H7 (cell line): ENCODE data around the gene BAIAP2L2. TPM values are rescaled to one million over a fixed set of nuclear protein-coding genes. Genes with fewer than 3 reads are reported as not detected.
A peak's percentile ranks its signal among the peaks of the same experiment; 100 is the strongest.

Experiments
- DNase-seq: peaks from one replicate; pipeline ENCODE4 v3.0.0; 2012
- H3K27me3 ChIP-seq: 2 replicates; pipeline ENCODE4 v1.6.0; 2011; ENCODE audit warnings: mild to moderate bottlenecking, low read length; ENCODE audit not compliant: control insufficient read depth, insufficient read depth
- H3K36me3 ChIP-seq: replicated peaks from 2 replicates; pipeline ENCODE4 v1.5.1; 2011; ENCODE audit warnings: low read length; ENCODE audit not compliant: control insufficient read depth, insufficient read depth
- H3K4me3 ChIP-seq: 2 replicates; pipeline ENCODE4 v1.5.1; 2011; ENCODE audit warnings: low read depth, mild to moderate bottlenecking, control low read depth, low read length, moderate library complexity; ENCODE audit not compliant: insufficient read depth
- total RNA-seq: library from RNA; depleted of rRNA; stranded (reverse); fragments of >200 nt; shearing (Covaris generic); gene quantifications from 2 replicates; pipeline ENCODE4 v1.2.3, GENCODE V29; 2014

The BAIAP2L2 gene
- total RNA-seq, 1 experiment from 2014 or later, result 1.0 TPM

GRCh38 chr22:38075105-38075825 is 35.2 kb downstream of the BAIAP2L2 start:
- H3K36me3 ChIP-seq, result peaks cover 10% of the 10 kb centered on the region
- H3K27me3 ChIP-seq, result no peaks in the 10 kb centered on the region; the same call in 1 of the 2 replicates
- no peak overlapping the region for H3K4me3 ChIP-seq
- DNase-seq, result peak; percentile 63

- H3K36me3 ChIP-seq, result peaks cover 13% of the 10 kb centered on the region
- no peak overlapping the region for H3K4me3 ChIP-seq
- H3K27me3 ChIP-seq, result no peaks in the 10 kb centered on the region
- peak; percentile 97 for DNase-seq
These were observed 36.0 kb downstream of the BAIAP2L2 start for GRCh38 chr22:38074181-38075104.

- H3K4me3 ChIP-seq, result no peak overlapping the region
- DNase-seq, result peak; percentile 40
- H3K36me3 ChIP-seq, result peaks cover 13% of the 10 kb centered on the region
- H3K27me3 ChIP-seq, result no peaks in the 10 kb centered on the region
These were observed 37.0 kb downstream of the BAIAP2L2 start for GRCh38 chr22:38073150-38074130.

GRCh38 chr22:38072322-38073149 is 37.9 kb downstream of the BAIAP2L2 start:
- Histone ChIP-seq H3K36me3 (peaks cover 15% of the 10 kb centered on the region), H3K4me3 (no peak overlapping the region), H3K27me3 (no peaks in the 10 kb centered on the region)
- no peak for DNase-seq

- peak; percentile 48 for DNase-seq
- Histone ChIP-seq H3K27me3 (no peaks in the 10 kb centered on the region), H3K4me3 (no peak overlapping the region), H3K36me3 (peaks cover 15% of the 10 kb centered on the region)
These were observed 38.8 kb downstream of the BAIAP2L2 start for GRCh38 chr22:38071421-38072321.

GRCh38 chr22:38070250-38070921 is 40.1 kb downstream of the BAIAP2L2 start:
- Histone ChIP-seq H3K36me3 (peaks cover 16% of the 10 kb centered on the region), H3K27me3 (no peaks in the 10 kb centered on the region), H3K4me3 (no peak overlapping the region)
- DNase-seq, result peak; percentile 35

- no peak overlapping the region for H3K4me3 ChIP-seq
- peak; percentile 87 for DNase-seq
- H3K27me3 ChIP-seq, result no peaks in the 10 kb centered on the region
- peaks cover 23% of the 10 kb centered on the region for H3K36me3 ChIP-seq
These were observed 40.9 kb downstream of the BAIAP2L2 start for GRCh38 chr22:38069372-38070249.

GRCh38 chr22:38068641-38069371 is 41.7 kb downstream of the BAIAP2L2 start:
- peak; percentile 29 for DNase-seq
- Histone ChIP-seq H3K36me3 (peaks cover 23% of the 10 kb centered on the region), H3K4me3 (no peak overlapping the region)

GRCh38 chr22:38067761-38068360 is 42.6 kb downstream of the BAIAP2L2 start:
- Histone ChIP-seq H3K36me3 (peaks cover 20% of the 10 kb centered on the region), H3K4me3 (no peak overlapping the region), H3K27me3 (no peaks in the 10 kb centered on the region)
- DNase-seq, result peak; percentile 44

More at GRCh38 chr22:38068641-38069371, 41.7 kb downstream of the BAIAP2L2 start:
- no peaks in the 10 kb centered on the region for H3K27me3 ChIP-seq

- Histone ChIP-seq H3K4me3 (no peak overlapping the region), H3K27me3 (no peaks in the 10 kb centered on the region), H3K36me3 (peaks cover 16% of the 10 kb centered on the region)
- DNase-seq, result peak; percentile 50
These were observed 43.5 kb downstream of the BAIAP2L2 start for GRCh38 chr22:38067028-38067415.
